OCI-LY3 (cell line): ENCODE data around the gene SLC38A11.
"Not testable (repeated sequence)": the region's sequence is repeated elsewhere in the genome, so short reads cannot be mapped to it uniquely, and the experiment has no call there.

Experiments
- H2AFZ ChIP-seq: fragments of 200-600, 300-600 bp; shearing (Covaris generic); 2 replicates; pipeline ENCODE4 v1.6.0; 2014; ENCODE audit warnings: antibody characterized with exemption, low read depth, low read length
- H3K27ac ChIP-seq: fragments of 200-600, 300-600 bp; sonication (generic); 2 replicates; pipeline ENCODE4 v1.5.1; 2014; ENCODE audit warnings: mild to moderate bottlenecking, low read length, moderate library complexity, mixed read lengths
- H3K27me3 ChIP-seq: fragments of 200-600, 300-600 bp; sonication (generic); 2 replicates; pipeline ENCODE4 v1.6.1; 2014; ENCODE audit warnings: low read depth, low read length, mixed read lengths
- H3K36me3 ChIP-seq: fragments of 200-600, 300-600 bp; sonication (generic); replicated peaks from 2 replicates; pipeline ENCODE3; 2014; ENCODE audit warnings: low read depth, low read length, mixed read lengths
- H3K4me1 ChIP-seq: fragments of 300-600, 200-600 bp; sonication (generic); 2 replicates; pipeline ENCODE4 v1.6.1; 2014; ENCODE audit warnings: low read length, mixed read lengths
- H3K4me2 ChIP-seq: fragments of 200-600, 300-600 bp; sonication (generic); 2 replicates; pipeline ENCODE4 v1.6.1; 2014; ENCODE audit warnings: low read length, mixed read lengths
- H3K4me3 ChIP-seq: fragments of 300-600, 200-600 bp; sonication (generic); 2 replicates; pipeline ENCODE4 v1.5.1; 2014; ENCODE audit warnings: antibody characterized with exemption, mild to moderate bottlenecking, low read length, moderate library complexity
- H3K79me2 ChIP-seq: fragments of 300-600, 200-600 bp; shearing (Covaris generic); 2 replicates; pipeline ENCODE4 v1.6.1; 2014; ENCODE audit warnings: mild to moderate bottlenecking, low read length, mixed read lengths
- H3K9ac ChIP-seq: fragments of 300-600, 200-600 bp; shearing (Covaris generic); 2 replicates; pipeline ENCODE4 v1.6.0; 2014; ENCODE audit warnings: mild to moderate bottlenecking, low read length, moderate library complexity
- H3K9me3 ChIP-seq: fragments of 200-600, 300-600 bp; shearing (Covaris generic); 2 replicates; pipeline ENCODE4 v1.6.1; 2014; ENCODE audit warnings: low read length, mixed read lengths; ENCODE audit not compliant: insufficient read depth
- H4K20me1 ChIP-seq: fragments of 200-600, 300-600 bp; sonication (generic); 2 replicates; pipeline ENCODE4 v1.6.1; 2016; ENCODE audit warnings: low read length, mixed read lengths; ENCODE audit not compliant: insufficient read depth
- EZH2phosphoT487 ChIP-seq: fragments of 200-600 bp; shearing (Covaris generic); IDR thresholded peaks from 2 replicates; pipeline ENCODE4 v1.6.1; 2018; ENCODE audit warnings: antibody characterized with exemption, mixed run types, low read depth
- TF ChIP-seq, protein P1 (sequence below): fragments of 200-600, 300-600 bp; sonication (generic); IDR thresholded peaks from 2 replicates; pipeline ENCODE4 v1.5.1; 2014; ENCODE audit warnings: antibody characterized with exemption, low read length, low read depth

SLC38A11 gene

DNA sequence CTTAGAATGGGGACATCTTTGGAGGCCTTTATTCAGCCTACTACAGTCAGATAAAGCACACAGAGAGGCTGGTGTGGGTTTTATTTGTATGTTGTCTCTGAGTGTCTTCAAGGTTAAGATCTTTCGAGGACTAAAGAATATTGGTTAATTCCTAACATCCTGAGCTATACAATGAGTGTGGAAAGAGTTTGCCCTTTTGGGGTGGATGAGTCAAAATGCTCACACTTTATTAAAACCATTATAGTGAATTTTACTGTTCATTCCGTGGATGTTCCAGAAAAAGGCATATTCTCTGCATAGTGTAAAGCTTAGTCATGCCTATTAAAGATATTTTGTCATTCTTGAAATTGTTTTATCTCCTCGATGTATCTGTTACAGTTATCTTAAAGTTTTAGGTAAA is 29.1 kb upstream of the SLC38A11 start:
- Histone ChIP-seq H3K9ac (no peak overlapping the region), H3K4me3 (no peak overlapping the region), H4K20me1 (no peaks in the 10 kb centered on the region; the same call in 1 of the 2 replicates), H3K4me2 (no peak overlapping the region), H3K4me1 (peaks cover 14% of the 10 kb centered on the region), H3K79me2 (no peaks in the 10 kb centered on the region), H3K9me3 (no peaks in the 10 kb centered on the region), H2AFZ (no peak overlapping the region), H3K36me3 (no peaks in the 10 kb centered on the region), H3K27ac (no peak overlapping the region), H3K27me3 (peaks cover 20% of the 10 kb centered on the region)
- TF ChIP-seq, protein P1, sequence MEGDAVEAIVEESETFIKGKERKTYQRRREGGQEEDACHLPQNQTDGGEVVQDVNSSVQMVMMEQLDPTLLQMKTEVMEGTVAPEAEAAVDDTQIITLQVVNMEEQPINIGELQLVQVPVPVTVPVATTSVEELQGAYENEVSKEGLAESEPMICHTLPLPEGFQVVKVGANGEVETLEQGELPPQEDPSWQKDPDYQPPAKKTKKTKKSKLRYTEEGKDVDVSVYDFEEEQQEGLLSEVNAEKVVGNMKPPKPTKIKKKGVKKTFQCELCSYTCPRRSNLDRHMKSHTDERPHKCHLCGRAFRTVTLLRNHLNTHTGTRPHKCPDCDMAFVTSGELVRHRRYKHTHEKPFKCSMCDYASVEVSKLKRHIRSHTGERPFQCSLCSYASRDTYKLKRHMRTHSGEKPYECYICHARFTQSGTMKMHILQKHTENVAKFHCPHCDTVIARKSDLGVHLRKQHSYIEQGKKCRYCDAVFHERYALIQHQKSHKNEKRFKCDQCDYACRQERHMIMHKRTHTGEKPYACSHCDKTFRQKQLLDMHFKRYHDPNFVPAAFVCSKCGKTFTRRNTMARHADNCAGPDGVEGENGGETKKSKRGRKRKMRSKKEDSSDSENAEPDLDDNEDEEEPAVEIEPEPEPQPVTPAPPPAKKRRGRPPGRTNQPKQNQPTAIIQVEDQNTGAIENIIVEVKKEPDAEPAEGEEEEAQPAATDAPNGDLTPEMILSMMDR: no peak
- TF ChIP-seq EZH2phosphoT487: no peak

DNA sequence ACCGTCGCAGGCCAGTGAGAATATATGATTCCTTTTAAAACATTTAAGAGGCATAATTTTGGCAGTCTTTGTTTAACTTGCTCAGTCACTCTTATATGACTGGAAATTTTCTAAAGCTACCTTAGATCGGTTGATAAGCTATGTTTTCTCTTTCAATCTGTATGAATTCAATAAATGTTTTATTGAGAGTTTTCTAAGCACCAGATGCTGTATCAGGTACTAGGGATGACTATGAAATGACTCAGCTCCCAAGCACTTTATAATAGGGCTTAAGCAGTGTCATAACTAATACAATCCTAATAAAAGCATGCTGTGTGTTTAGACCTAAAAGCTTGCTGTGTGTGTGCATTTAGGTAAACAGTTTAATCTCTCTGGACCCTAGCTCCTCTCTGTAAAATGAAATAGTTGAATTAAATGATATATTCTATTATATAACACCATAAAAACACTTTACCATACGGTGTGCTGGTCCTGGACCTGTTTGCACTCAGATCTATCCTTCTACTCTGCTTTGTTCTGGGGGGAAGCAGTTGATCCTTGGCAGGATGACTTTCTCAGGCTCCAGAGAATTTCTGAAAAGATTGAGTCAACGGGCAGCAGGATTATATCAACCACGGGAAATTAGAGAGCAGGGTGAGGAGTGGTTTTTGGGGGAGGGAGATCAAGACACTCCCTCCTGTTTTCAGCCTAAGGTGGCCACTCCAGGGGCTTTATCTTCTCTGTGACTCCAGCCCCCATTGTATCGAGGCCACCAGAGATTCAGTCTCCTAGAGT is 26.1 kb upstream of the SLC38A11 start:
- Histone ChIP-seq H4K20me1 (no peaks in the 10 kb centered on the region; the same call in 1 of the 2 replicates), H2AFZ (no peak overlapping the region), H3K27me3 (peaks cover 20% of the 10 kb centered on the region), H3K9me3 (no peaks in the 10 kb centered on the region), H3K4me1 (peaks cover 14% of the 10 kb centered on the region), H3K9ac (no peak overlapping the region), H3K4me3 (no peak overlapping the region), H3K4me2 (no peak overlapping the region), H3K36me3 (no peaks in the 10 kb centered on the region), H3K27ac (no peak overlapping the region), H3K79me2 (no peaks in the 10 kb centered on the region)
- no peak for TF ChIP-seq EZH2phosphoT487
- TF ChIP-seq, protein P1: no peak

DNA sequence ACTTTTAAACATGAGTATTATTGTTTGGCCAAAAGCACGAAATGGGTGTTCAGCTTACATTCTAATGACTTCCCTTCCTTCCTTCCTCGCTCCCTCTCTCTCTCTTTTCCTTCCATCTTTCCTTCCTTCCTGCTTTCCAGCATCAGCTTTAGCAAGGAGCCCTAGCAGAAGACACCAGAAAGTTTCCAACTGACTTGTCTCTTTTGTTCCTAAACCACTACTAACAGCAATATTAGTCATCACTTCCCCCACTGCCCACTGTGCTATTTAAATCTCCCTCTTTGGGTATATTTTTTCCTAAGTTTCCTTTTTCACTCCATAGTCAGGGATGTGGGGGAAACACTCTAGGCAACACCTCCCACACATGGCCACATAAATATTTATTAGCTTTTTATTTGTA is 25.4 kb upstream of the SLC38A11 start:
- H3K27ac ChIP-seq, H3K79me2 ChIP-seq, H4K20me1 ChIP-seq, H3K9me3 ChIP-seq, H3K36me3 ChIP-seq, H3K4me3 ChIP-seq, H3K9ac ChIP-seq, H3K4me2 ChIP-seq, H2AFZ ChIP-seq: not testable (repeated sequence)
- peaks cover 21% of the 10 kb centered on the region for H3K27me3 ChIP-seq
- H3K4me1 ChIP-seq: peaks cover 21% of the 10 kb centered on the region

DNA sequence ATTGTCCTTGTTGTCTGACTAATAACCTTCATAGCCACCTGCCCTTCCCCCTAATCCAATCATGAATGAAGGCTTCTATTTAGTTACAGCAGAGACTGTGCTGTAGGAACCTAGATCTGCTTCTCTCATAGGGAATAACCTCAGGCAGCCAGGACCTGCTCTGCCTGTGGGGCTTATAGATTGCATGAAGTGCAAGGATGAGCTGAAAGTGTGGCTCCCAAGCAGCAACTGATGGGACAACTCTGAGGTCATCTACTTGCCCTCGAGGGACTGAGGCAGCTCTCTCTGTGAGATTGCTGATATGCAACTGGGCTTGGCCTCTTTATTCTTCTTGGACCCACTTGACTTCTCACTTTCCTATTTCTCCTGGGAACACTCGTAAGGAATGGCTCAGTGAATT is 23.8 kb upstream of the SLC38A11 start:
- H3K79me2 ChIP-seq: no peaks in the 10 kb centered on the region
- H3K27ac ChIP-seq: no peak overlapping the region
- no peaks in the 10 kb centered on the region for H3K9me3 ChIP-seq
- H3K4me2 ChIP-seq: no peak overlapping the region
- H3K4me1 ChIP-seq: peaks cover 23% of the 10 kb centered on the region
- H3K36me3 ChIP-seq: no peaks in the 10 kb centered on the region
- peaks cover 21% of the 10 kb centered on the region for H3K27me3 ChIP-seq
- H3K4me3 ChIP-seq: no peak overlapping the region
- no peak overlapping the region for H2AFZ ChIP-seq
- no peaks in the 10 kb centered on the region; the same call in 1 of the 2 replicates for H4K20me1 ChIP-seq
- TF ChIP-seq, protein P1: no peak
- TF ChIP-seq EZH2phosphoT487: no peak
- H3K9ac ChIP-seq: no peak overlapping the region

DNA sequence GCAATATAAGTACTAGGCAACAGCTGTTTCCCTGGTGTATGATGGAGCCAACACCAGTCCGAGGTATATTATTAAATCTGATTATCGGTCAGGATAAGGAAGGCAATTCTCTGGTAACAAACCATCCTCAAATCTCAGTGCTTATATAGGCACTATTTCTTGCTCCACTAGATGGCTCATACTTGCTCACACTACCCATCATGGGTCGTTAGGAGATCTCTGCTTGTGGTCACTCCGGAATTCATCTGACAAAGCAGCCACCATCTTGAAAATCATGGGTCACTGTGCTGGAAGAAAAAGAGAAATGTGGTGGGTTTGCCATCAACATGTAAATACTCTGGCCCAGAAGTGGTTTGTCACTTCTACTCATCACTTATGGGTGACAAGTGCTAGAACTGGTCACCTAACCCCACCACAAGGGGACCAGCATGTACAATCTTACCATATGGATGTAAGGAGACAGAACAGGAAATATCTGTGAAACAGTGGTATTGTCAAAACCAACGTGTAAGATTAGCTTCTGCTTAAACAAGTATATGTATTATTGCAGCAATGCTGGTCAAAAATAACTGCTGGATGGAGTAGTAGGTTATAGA is 21.6 kb upstream of the SLC38A11 start:
- peaks cover 23% of the 10 kb centered on the region for H3K4me1 ChIP-seq
- H4K20me1 ChIP-seq, H3K79me2 ChIP-seq, H3K9ac ChIP-seq, H3K9me3 ChIP-seq, H3K27ac ChIP-seq, H3K4me2 ChIP-seq, H3K36me3 ChIP-seq, H3K4me3 ChIP-seq, H2AFZ ChIP-seq: not testable (repeated sequence)
- H3K27me3 ChIP-seq: peaks cover 18% of the 10 kb centered on the region
